ENCODE data around the gene SLAMF7. TPM values are rescaled to one million over a fixed set of nuclear protein-coding genes. Genes with fewer than 3 reads are reported as not detected.

SLAMF7 gene
- total and polyA plus RNA-seq, 2 of the 8 experiments (the other 6 are each of a cell fraction or from before 2014, with no cell fraction given) = not detected

GRCh38 chr1:160717306-160717705 lies 21.7 kb upstream of the SLAMF7 start:
- Histone ChIP-seq H2BK12ac (ENCODE audit: low read depth, low read length) (no peak overlapping the region), H3K79me1 (ENCODE audit: low read depth, low read length) (no peaks in the 10 kb centered on the region), H3K4me1 (replicated peaks in 1 of 4; ENCODE audit: control insufficient read depth in 3 of 4, insufficient read depth in 4 of 4, low read length in 3 of 4) (no peaks in the 10 kb centered on the region), H3K4me2 (ENCODE audit: insufficient read depth in 1 of 2, low read depth in 2 of 2, low read length in 2 of 2) (no peak overlapping the region), H3K4ac (replicated peaks; ENCODE audit: insufficient read length, low read depth, low read length) (no peak overlapping the region), H2AK5ac (ENCODE audit: low read depth, low read length) (no peak overlapping the region), H3K27me3 (replicated peaks in 1 of 4; ENCODE audit: control insufficient read depth in 3 of 4, extremely low read depth in 1 of 4, insufficient read depth in 3 of 4, low read length in 3 of 4) (no peaks in the 10 kb centered on the region), H3K18ac (ENCODE audit: extremely low read depth, low read length) (no peak overlapping the region), H3K27ac (ENCODE audit: low read depth, low read length) (no peak overlapping the region), H3K9me3 (ENCODE audit: insufficient read depth in 2 of 2, low read depth in 1 of 2, low read length in 1 of 2) (no peaks in the 10 kb centered on the region; a peak in 1 of 4 replicates), H3K23ac (ENCODE audit: insufficient read length) (no peak overlapping the region), H2BK15ac (ENCODE audit: low read length) (no peak overlapping the region), H3K14ac (ENCODE audit: insufficient read length) (no peak overlapping the region), H3K9ac (replicated peaks in 1 of 4; ENCODE audit: extremely low read depth in 1 of 4, low read depth in 3 of 4, low read length in 3 of 4) (no peak overlapping the region), H4K5ac (ENCODE audit: insufficient read length, low read depth, low read length) (no peak overlapping the region), H3K4me3 (ENCODE audit: extremely low read depth in 1 of 4, insufficient read depth in 2 of 4, low read depth in 3 of 4, low read length in 4 of 4) (no peak overlapping the region), H3K23me2 (ENCODE audit: low read depth, low read length) (no peaks in the 10 kb centered on the region), H2BK120ac (replicated peaks; ENCODE audit: low read depth, low read length) (no peak overlapping the region), H4K91ac (replicated peaks; ENCODE audit: insufficient read length, low read length) (no peak overlapping the region), H4K8ac (ENCODE audit: extremely low read depth, insufficient read depth, low read length) (no peak overlapping the region; the same call in 1 of the 2 replicates), H4K20me1 (replicated peaks in 1 of 2; ENCODE audit: control insufficient read depth in 1 of 2, insufficient read depth in 2 of 2, low read length in 2 of 2) (no peaks in the 10 kb centered on the region), H2BK5ac (ENCODE audit: low read depth, low read length) (no peak overlapping the region), H3K56ac (replicated peaks; ENCODE audit: insufficient read length, low read depth, low read length) (no peak overlapping the region), H3K79me2 (ENCODE audit: control insufficient read depth in 1 of 2, insufficient read depth in 2 of 2, low read length in 2 of 2) (no peaks in the 10 kb centered on the region), H2BK20ac (ENCODE audit: low read length) (no peak overlapping the region), H2AFZ (ENCODE audit: low read length) (no peak overlapping the region), H3K36me3 (ENCODE audit: control insufficient read depth in 2 of 4, insufficient read depth in 4 of 4, low read length in 3 of 4) (no peaks in the 10 kb centered on the region; a peak in 1 of 8 replicates)
- FAIRE-seq (no peak), DNase-seq (ENCODE audit: low read depth in 1 of 2, low spot score in 2 of 2) (no peak)
- WGBS, 2 experiments (ENCODE audit: extremely low coverage in 1 of 2, insufficient coverage in 1 of 2, insufficient read length in 1 of 2, insufficient replicate concordance in 2 of 2, low coverage in 1 of 2, low lambda C conversion rate in 2 of 2, missing lambda C conversion rate in 1 of 2) = 92% methylated on average over 5 of the region's 5 CpGs; no CpG with 5 or more reads in 1 of the 2 experiments
- ChIA-PET CTCF (ENCODE audit: partially characterized antibody) (no interaction called here), POLR2A (ENCODE audit: partially characterized antibody) (no interaction called here)
- TF ChIP-seq CEBPB (IDR thresholded peaks at IDR 0.05; ENCODE audit: low read depth, low read length) = no peak
- TF ChIP-seq BCL11A (IDR thresholded peaks at IDR 0.05; ENCODE audit: low read depth in 2 of 2, low read length in 2 of 2) = no peak
- no peak for TF ChIP-seq YY1 (IDR thresholded peaks at IDR 0.05; ENCODE audit: low read depth, low read length)
- TF ChIP-seq, protein P1, sequence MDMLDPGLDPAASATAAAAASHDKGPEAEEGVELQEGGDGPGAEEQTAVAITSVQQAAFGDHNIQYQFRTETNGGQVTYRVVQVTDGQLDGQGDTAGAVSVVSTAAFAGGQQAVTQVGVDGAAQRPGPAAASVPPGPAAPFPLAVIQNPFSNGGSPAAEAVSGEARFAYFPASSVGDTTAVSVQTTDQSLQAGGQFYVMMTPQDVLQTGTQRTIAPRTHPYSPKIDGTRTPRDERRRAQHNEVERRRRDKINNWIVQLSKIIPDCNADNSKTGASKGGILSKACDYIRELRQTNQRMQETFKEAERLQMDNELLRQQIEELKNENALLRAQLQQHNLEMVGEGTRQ (IDR thresholded peaks at IDR 0.05; ENCODE audit: low read length) = no peak
- TF ChIP-seq, protein P2, sequence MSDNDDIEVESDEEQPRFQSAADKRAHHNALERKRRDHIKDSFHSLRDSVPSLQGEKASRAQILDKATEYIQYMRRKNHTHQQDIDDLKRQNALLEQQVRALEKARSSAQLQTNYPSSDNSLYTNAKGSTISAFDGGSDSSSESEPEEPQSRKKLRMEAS (IDR thresholded peaks at IDR 0.05) = no peak
- TF ChIP-seq SAP30 (IDR thresholded peaks at IDR 0.05; ENCODE audit: insufficient read depth, insufficient replicate concordance, low read length) = no peak
- no peak for TF ChIP-seq GTF2F1 (IDR thresholded peaks at IDR 0.05; ENCODE audit: borderline replicate concordance, low read depth, low read length)
- TF ChIP-seq RAD21 (IDR thresholded peaks at IDR 0.05 in 1 of 2, conservative IDR thresholded peaks at IDR 0.05 in 1 of 2; ENCODE audit: low read depth in 2 of 2, low read length in 2 of 2) = no peak
- no peak for TF ChIP-seq NRF1 (IDR thresholded peaks at IDR 0.05; ENCODE audit: low read depth, low read length)
- no peak for TF ChIP-seq RFX5 (IDR thresholded peaks at IDR 0.05; ENCODE audit: borderline replicate concordance, low read depth, low read length)
- TF ChIP-seq ASH2L (IDR thresholded peaks at IDR 0.05; ENCODE audit: low read length) = no peak
- TF ChIP-seq GABPA (IDR thresholded peaks at IDR 0.05; ENCODE audit: borderline replicate concordance, insufficient read depth, low read length) = no peak
- TF ChIP-seq NANOG (IDR thresholded peaks at IDR 0.05; ENCODE audit: insufficient read depth, low read depth, low read length, poor library complexity, severe bottlenecking) = no peak

All from H1 (cell line).